ENCODE data around the gene LACTBL1. TPM values are rescaled to one million over a fixed set of nuclear protein-coding genes. Genes with fewer than 3 reads are reported as not detected.
A peak's percentile ranks its signal among the peaks of the same experiment; 100 is the strongest.

Gene LACTBL1
- total RNA-seq, 1 donor from 2014 or later = not detected

DNA sequence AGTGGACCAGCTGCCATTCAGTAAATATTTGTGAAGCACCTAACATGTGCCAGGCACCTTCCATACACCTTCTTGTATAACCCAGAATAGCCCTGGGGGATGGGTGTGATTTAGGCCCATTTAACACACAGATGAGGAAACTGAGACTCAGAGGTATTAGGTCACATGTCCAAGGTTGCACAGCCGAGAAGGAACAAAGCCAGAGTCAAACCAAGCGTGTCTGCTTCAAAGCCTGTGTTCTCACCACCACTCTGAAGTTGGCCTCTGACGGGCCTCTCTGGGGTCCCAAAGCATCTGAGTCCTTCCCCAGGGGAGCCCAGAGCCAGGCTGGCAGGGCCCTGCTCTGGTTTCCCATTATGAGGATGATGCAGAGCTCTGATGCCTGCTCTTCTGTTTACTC, 65.1 kb downstream of the LACTBL1 start:
- Histone ChIP-seq H3K27me3 (ENCODE audit: control insufficient read depth, insufficient read depth, low read length) (no peaks in the 10 kb centered on the region), H3K36me3 (ENCODE audit: control insufficient read depth, insufficient read depth, low read length) (peaks cover 17% of the 10 kb centered on the region), H3K4me3 (ENCODE audit: low read depth, low read length) (no peak overlapping the region)
- FAIRE-seq = peak; percentile 98
- no peak for DNase-seq (ENCODE audit: low read depth)
- no peak for TF ChIP-seq CTCF (IDR thresholded peaks at IDR 0.05; ENCODE audit: insufficient read depth, low read length, severe bottlenecking)

DNA sequence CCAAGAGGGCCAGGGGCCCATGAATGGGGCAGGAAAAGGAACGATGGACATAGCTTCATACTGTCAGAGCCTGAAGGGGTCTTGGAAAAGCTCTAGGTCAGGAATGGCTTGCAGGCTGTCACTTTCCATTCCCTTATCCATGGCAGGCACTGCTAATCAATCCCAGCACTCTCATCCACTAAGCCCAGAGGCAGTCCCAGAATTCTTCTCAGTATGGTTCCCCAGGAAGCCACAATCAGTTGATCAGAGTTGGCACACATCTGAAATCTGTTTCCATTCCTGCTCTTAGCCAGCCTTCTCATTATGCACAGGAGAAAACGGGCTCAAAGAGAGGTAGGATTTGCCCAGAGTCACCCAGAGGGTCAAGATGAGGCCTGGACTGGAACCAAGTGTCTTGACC, 65.7 kb downstream of the LACTBL1 start:
- H3K4me3 ChIP-seq (ENCODE audit: low read depth, low read length) = no peak overlapping the region
- H3K27me3 ChIP-seq (ENCODE audit: control insufficient read depth, insufficient read depth, low read length) = no peaks in the 10 kb centered on the region
- no peak for DNase-seq (ENCODE audit: low read depth)
- TF ChIP-seq CTCF (IDR thresholded peaks at IDR 0.05; ENCODE audit: insufficient read depth, low read length, severe bottlenecking) = no peak
- H3K36me3 ChIP-seq (ENCODE audit: control insufficient read depth, insufficient read depth, low read length) = peaks cover 17% of the 10 kb centered on the region
- FAIRE-seq = no peak

DNA sequence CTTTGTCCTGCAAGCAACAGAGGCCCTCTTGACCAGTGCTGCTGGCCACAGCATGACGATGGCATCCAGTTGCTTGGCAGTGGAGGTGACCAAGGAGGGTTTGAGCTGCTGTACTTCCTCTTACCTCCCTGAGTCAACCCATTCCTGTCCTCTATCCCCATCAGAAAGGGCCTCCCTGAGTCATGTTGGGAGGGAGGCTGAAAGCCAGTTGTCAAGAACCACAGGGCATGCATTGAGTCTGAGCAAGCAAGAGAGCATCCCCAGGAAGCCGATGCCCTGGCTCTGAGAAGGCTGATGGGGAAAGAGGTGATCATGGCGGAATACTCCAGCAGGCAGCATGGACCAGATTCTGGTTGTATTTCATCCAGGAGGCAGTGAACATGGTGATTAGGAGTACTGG, 69.6 kb downstream of the LACTBL1 start:
- peak; percentile 55 for FAIRE-seq
- H3K4me3 ChIP-seq (ENCODE audit: low read depth, low read length) = no peak overlapping the region
- H3K36me3 ChIP-seq (ENCODE audit: control insufficient read depth, insufficient read depth, low read length) = peaks cover 7% of the 10 kb centered on the region
- no peak for TF ChIP-seq CTCF (IDR thresholded peaks at IDR 0.05; ENCODE audit: insufficient read depth, low read length, severe bottlenecking)
- no peaks in the 10 kb centered on the region for H3K27me3 ChIP-seq (ENCODE audit: control insufficient read depth, insufficient read depth, low read length)
- DNase-seq (ENCODE audit: low read depth) = peak; percentile 51

Other genes with a start within 250 kb of the LACTBL1 start
- gene TEX46, start 43.0 kb upstream of the LACTBL1 start, total RNA-seq = not detected in 2 replicates
- 69.8 and 71.1 TPM in 2 replicates for gene KDM1A, start 46.6 kb upstream of the LACTBL1 start, total RNA-seq
- gene LUZP1, start 196.0 kb upstream of the LACTBL1 start, total RNA-seq = 17.6 and 19.6 TPM in 2 replicates
- under 0.01 and 0.26 TPM in 2 replicates for gene HTR1D, start 244.6 kb upstream of the LACTBL1 start, total RNA-seq